SU-DHL-6 (cell line): ENCODE results near the gene CD96.

ENCODE experiments used
- EZH2phosphoT487 ChIP-seq: fragments of 200-600 bp; sonication (generic), shearing (Covaris generic); conservative IDR thresholded peaks from 2 replicates; pipeline ENCODE4 v1.6.1; 2018; ENCODE audit warnings: mild to moderate bottlenecking, antibody characterized with exemption, low read length, moderate library complexity, mixed read lengths
- TF ChIP-seq, protein P1 (sequence below): fragments of 200-600 bp; sonication (generic); IDR thresholded peaks from one replicate; pipeline ENCODE4 v1.5.1; 2017; ENCODE audit warnings: antibody characterized with exemption, mild to moderate bottlenecking, low read length, moderate library complexity; ENCODE audit not compliant: insufficient read depth, poor library complexity, severe bottlenecking

DNA sequence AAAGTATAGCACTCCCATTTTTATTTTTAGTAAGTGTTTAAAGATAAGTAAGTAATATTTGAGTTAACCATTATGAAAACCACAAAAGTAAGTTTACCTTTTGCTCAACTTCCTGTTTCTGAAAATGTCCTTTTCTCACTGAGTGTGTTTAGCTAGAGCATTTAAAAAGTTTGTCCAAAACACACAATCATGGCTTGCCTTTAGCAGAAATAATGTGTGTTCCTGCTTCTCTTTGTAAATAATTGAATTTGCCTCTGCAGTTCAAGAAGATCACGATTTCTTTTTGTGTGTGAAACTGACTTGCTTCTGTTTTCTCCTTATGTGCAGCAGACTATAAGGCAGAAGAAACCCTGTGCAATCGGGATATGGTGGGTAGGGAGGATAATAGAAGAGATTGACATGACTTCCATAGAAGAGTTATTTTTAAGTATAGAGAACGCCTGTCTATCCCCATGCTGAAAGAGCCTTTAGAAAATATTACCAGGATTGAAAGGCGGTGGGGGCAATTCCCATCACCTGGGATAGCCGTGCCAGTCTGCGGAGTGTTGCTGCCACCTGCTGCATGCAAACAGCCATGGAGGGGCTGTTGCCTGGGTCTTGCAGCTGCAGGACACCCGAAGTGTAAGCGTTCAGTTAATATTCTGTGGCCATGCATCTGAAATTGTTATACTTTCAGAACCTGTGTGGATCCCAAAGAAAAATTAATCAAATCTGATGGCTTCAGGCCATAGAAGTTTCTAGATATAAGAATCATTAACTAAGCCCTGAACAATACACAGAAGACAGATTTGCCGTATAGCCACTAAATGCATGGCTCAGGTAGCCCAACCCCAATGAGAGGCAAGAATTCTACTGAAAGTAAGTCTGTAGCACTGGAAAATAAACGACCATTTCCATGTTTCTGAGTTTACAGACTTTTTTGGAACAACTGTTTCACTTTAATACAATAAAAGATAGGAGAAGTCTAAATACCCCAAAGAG is 2.4 kb upstream of the CD96 start:
- TF ChIP-seq, protein P1, sequence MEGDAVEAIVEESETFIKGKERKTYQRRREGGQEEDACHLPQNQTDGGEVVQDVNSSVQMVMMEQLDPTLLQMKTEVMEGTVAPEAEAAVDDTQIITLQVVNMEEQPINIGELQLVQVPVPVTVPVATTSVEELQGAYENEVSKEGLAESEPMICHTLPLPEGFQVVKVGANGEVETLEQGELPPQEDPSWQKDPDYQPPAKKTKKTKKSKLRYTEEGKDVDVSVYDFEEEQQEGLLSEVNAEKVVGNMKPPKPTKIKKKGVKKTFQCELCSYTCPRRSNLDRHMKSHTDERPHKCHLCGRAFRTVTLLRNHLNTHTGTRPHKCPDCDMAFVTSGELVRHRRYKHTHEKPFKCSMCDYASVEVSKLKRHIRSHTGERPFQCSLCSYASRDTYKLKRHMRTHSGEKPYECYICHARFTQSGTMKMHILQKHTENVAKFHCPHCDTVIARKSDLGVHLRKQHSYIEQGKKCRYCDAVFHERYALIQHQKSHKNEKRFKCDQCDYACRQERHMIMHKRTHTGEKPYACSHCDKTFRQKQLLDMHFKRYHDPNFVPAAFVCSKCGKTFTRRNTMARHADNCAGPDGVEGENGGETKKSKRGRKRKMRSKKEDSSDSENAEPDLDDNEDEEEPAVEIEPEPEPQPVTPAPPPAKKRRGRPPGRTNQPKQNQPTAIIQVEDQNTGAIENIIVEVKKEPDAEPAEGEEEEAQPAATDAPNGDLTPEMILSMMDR = peak; percentile 50
- TF ChIP-seq EZH2phosphoT487 = no peak
